Ovary (tissue), 9 donors: ENCODE data around the gene NEURL3. TPM values are rescaled to one million over a fixed set of nuclear protein-coding genes. Genes with fewer than 3 reads are reported as not detected.

Experiments used
- DNase-seq, 5 donors: peaks; one replicate each; pipeline ENCODE4 v3.0.0-alpha.2; 2019 to 2020
- H3K27ac ChIP-seq, 2 donors: fragments of 200-600 bp; one replicate each; pipeline versions ENCODE4 v1.5.1 to v1.8.0; 2019 to 2022
- H3K27me3 ChIP-seq: fragments of 200-600 bp; one replicate; pipeline ENCODE4 v1.8.0; 2022
- H3K36me3 ChIP-seq: fragments of 200-600 bp; sonication (generic); one replicate; pipeline ENCODE4 v1.5.1; 2019
- H3K4me1 ChIP-seq: one replicate; pipeline ENCODE4 v1.8.1; 2013; ENCODE audit warnings: mild to moderate bottlenecking, moderate library complexity; ENCODE audit not compliant: insufficient read depth
- H3K4me3 ChIP-seq: fragments of 200-600 bp; sonication (generic); one replicate; pipeline ENCODE4 v1.5.1; 2017
- H3K9me3 ChIP-seq, 2 donors: fragments of 200-600 bp in 1 of 2; sonication (generic) in 1 of 2; one replicate each; pipeline versions ENCODE4 v1.5.1 to v1.8.1; 2013 to 2019; ENCODE audit warnings: mild to moderate bottlenecking in 1 of 2, moderate library complexity in 1 of 2
- EP300 ChIP-seq: sonication (generic); formaldehyde crosslinking; IDR thresholded peaks from one replicate; pipeline ENCODE4 v1.6.1; 2017; ENCODE audit warnings: antibody characterized with exemption
- POLR2A ChIP-seq: fragments of 450-650 bp; IDR thresholded peaks from one replicate; pipeline ENCODE4 v1.6.1; 2017; ENCODE audit warnings: antibody characterized with exemption, mild to moderate bottlenecking, moderate library complexity
- WGBS, 3 donors: extraction: QIAGEN DNeasy Blood & Tissue Kit in 1 of 3; methylation state at CpG; one replicate each; pipeline versions ENCODE4 v1.1.5 to v1.1.7; 2013 to 2017; 5-methylcytosine and 5-hydroxymethylcytosine counted together
- intact Hi-C, 4 donors: fragments of 100-400 bp; cut with DNase I; formaldehyde crosslinking; loops; one replicate each; pipeline versions ENCODE4 v1.11.0 to v1.15.1; 2022 to 2023
- polyA plus RNA-seq, 2 donors: library from polyadenylated mRNA; stranded (reverse); fragments of 200-250 nt in 1 of 2; fragments of 350-450 nt in 1 of 2; fragmentation: Illumina TruSeq in 1 of 2; extraction: RNeasy Lipid Tissue Mini Kit (QIAGEN cat#74804) in 1 of 2; gene quantifications; one replicate each; pipeline ENCODE4 v1.2.3, GENCODE V29; 2013 to 2014
- total RNA-seq, 7 donors: library from RNA; depleted of rRNA in 2 of 7; stranded (reverse); fragments of >200 nt in 2 of 7; fragmentation: NEBNext Ultra II Directional in 3 of 7; extraction: Animal tissue kit (Norgen Biotek cat#: 25700) in 3 of 7; gene quantifications; one replicate each; pipeline versions ENCODE4 v1.1.0 to v1.2.4, GENCODE V29; 2016 to 2023
- TF ChIP-seq, protein P1 (sequence below), 3 donors: fragments of 450-650 bp in 2 of 3; fragments of 200-600 bp in 1 of 3; IDR thresholded peaks; one replicate each; pipeline versions ENCODE4 v1.5.1 to v1.8.0; 2016 to 2022; ENCODE audit warnings: antibody characterized with exemption in 3 of 3, mild to moderate bottlenecking in 1 of 3
- donor health status: DM: no; HTN: no; CAD: no; lungs with moderate emphysema.
- donor health status: DM: no; HTN: no; CAD: no.
- donor health status: Bipolar disorder and iron deficiency.
- donor health status: DM: yes; HTN: yes; CAD: no.
- donor health status: DM: no; HTN: no; CAD: no.
- donor health status: DM: yes; HTN: yes; CAD: no.

Gene NEURL3
- total and polyA plus RNA-seq, 9 donors = 0.06 TPM; not detected in 8

DNA sequence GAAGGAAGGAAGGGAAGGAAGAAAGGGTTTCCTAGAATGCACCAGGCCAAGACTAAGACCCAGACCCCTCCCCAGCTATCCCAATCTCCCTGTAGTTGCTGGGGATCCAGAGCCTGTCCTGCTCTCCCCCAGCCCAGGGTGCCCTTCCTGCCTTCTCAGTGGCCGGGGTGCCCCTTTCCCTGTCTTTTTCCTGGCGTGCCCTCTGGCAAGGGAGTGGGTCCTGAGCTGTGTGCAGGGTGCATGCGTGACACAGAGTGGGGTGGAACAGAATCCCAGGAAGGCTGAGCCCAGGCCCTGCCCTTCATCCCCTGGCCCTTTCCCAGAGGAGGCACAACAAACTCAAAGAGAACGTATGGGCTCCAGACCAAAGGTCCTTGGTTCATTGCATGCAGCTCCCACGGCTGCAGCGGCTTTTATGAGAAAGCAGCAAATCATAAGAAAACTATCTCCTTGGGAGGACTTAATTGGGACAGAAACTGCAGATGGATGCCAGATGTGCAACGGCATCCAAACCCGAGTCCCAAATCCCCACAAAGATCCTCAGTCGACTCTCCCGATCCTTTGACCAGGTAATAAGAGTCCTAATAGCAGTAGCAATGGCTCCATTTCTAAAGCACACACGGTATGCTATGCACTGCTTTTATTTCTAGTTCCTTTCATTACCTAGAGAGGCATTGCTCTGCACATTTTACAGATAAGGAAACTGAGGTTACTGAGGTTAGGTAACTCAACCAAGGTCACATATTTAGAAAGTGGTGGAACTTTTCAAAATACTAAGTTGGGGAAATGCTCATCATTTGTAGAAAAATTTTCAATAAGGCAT, 18.7 kb upstream of the NEURL3 start:
- no peak for DNase-seq
- intact Hi-C loops = no loop called here
- H3K9me3 ChIP-seq = no peaks in the 10 kb centered on the region
- TF ChIP-seq EP300 (no peak), POLR2A (no peak)
- TF ChIP-seq, protein P1, sequence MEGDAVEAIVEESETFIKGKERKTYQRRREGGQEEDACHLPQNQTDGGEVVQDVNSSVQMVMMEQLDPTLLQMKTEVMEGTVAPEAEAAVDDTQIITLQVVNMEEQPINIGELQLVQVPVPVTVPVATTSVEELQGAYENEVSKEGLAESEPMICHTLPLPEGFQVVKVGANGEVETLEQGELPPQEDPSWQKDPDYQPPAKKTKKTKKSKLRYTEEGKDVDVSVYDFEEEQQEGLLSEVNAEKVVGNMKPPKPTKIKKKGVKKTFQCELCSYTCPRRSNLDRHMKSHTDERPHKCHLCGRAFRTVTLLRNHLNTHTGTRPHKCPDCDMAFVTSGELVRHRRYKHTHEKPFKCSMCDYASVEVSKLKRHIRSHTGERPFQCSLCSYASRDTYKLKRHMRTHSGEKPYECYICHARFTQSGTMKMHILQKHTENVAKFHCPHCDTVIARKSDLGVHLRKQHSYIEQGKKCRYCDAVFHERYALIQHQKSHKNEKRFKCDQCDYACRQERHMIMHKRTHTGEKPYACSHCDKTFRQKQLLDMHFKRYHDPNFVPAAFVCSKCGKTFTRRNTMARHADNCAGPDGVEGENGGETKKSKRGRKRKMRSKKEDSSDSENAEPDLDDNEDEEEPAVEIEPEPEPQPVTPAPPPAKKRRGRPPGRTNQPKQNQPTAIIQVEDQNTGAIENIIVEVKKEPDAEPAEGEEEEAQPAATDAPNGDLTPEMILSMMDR (IDR thresholded peaks at IDR 0.05) = no peak
- no peaks in the 10 kb centered on the region for H3K27me3 ChIP-seq
- H3K4me1 ChIP-seq = peaks cover 6% of the 10 kb centered on the region
- no peak overlapping the region for H3K27ac ChIP-seq
- 9 to 16% (median 10%) methylated on average over 11 of the region's 11 CpGs for WGBS, 3 donors
- no peak overlapping the region for H3K4me3 ChIP-seq
- H3K36me3 ChIP-seq = no peaks in the 10 kb centered on the region

DNA sequence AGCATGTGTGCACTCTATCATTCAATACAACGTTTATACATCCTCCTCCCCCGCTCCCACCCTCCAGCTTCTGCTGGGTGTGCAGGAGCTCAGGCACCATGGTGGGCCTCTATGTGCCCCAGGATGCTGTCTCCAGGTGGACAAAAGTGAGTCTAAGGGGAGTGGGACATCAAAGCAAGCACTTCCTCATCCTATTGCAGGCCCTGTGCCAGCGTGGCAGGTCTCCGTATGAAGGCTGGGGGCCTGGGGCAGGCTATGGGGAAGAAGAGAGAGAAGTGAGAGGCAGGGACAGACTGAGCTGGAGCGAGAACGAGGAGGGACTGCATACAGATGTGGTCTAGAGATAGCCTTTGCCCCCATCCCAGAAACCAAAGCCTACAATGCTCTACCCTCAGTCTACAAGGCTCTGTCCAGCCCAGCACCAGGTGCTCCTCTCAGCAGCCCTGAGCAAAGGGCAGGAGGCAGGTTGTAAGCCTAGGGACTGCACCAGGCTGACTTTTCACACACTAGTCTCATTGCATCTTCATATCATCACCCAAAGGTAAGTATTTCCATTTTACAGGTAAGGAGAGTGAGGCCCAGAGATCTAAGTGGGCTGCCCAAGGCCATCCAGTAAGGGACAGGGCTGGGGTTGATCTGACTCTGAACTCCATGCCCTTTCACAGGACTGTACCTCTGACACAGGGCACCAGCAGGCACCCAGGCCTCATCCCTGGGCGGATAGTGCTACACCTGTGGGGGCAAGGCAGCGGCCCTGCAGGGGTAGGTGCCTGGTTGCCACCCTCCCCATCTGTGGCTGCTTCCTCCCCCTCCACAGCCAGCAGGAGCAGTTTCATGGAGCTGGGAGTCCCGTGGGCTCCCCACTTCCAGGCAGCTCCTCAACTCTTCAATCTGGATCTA, 17.4 kb upstream of the NEURL3 start:
- 65 to 72% (median 67%) methylated on average over 9 of the region's 9 CpGs for WGBS, 3 donors
- DNase-seq = peak in 1 of 5 donors; percentile 15
- Histone ChIP-seq H3K4me3 (no peak overlapping the region), H3K27ac (no peak overlapping the region), H3K4me1 (no peaks in the 10 kb centered on the region), H3K9me3 (no peaks in the 10 kb centered on the region), H3K36me3 (no peaks in the 10 kb centered on the region), H3K27me3 (no peaks in the 10 kb centered on the region)
- intact Hi-C loops = no loop called here
- TF ChIP-seq EP300 = no peak
- TF ChIP-seq, protein P1 (IDR thresholded peaks at IDR 0.05) = no peak
- TF ChIP-seq POLR2A = no peak

DNA sequence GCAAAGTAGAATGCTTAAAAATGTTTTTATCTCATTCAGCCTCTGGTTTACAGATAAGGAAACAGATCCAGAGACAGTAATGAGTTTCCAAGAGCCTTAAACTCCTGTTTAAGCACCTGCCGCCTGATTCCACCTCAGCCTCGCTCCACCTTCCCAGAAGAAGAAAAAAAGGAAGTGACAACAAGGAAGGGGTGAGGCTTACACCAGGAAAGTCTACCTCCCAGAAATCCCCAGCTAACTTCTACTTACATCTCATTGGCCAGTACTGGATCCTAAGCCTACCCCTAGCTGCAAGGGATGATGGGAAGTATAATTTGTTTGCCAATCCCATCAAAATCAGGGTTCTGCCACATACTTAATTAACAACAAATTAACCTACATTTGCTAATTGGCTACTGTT, 16.1 kb upstream of the NEURL3 start:
- no peaks in the 10 kb centered on the region for H3K36me3 ChIP-seq
- no peaks in the 10 kb centered on the region for H3K9me3 ChIP-seq
- H3K27ac ChIP-seq = no peak overlapping the region
- H3K4me3 ChIP-seq = no peak overlapping the region
- no peak for DNase-seq
- 84 to 92% (median 86%) methylated on average over 2 of the region's 2 CpGs for WGBS, 3 donors
- no peaks in the 10 kb centered on the region for H3K27me3 ChIP-seq
- TF ChIP-seq, protein P1 (IDR thresholded peaks at IDR 0.05) = no peak
- TF ChIP-seq POLR2A (no peak), EP300 (no peak)
- intact Hi-C loops = no loop called here
- H3K4me1 ChIP-seq = no peaks in the 10 kb centered on the region

DNA sequence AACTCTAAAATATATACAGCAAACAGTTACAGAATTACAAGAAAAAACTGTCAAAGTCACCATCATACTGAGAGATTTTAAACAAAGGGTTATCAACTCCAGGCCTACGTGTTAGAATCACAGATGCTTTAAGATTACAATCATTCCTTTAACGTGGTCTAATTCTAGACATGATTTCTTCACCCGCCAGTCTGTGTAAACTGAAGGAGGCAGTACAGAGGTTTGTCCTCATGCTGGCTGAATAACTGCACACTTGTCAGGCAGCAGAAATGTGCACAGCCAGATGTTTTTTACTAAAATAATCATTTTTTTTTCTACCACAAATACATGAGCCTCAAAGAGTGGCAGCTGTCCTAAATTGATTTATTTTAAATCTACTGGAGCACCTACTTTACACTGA, 15.5 kb upstream of the NEURL3 start:
- no peak overlapping the region for H3K4me3 ChIP-seq
- intact Hi-C loops = no loop called here
- no peaks in the 10 kb centered on the region for H3K4me1 ChIP-seq
- H3K27ac ChIP-seq = no peak overlapping the region
- H3K36me3 ChIP-seq = no peaks in the 10 kb centered on the region
- no peaks in the 10 kb centered on the region for H3K27me3 ChIP-seq
- no peaks in the 10 kb centered on the region for H3K9me3 ChIP-seq
- TF ChIP-seq, protein P1 (IDR thresholded peaks at IDR 0.05) = no peak
- TF ChIP-seq EP300 = no peak
- no peak for TF ChIP-seq POLR2A
- DNase-seq = no peak
- WGBS, 3 donors = 67 to 75% (median 72%) methylated on average over 3 of the region's 3 CpGs
